Islet precursor cell (in vitro differentiated cells): ENCODE measurements around the gene CLEC11A.
"Not testable (repeated sequence)": the region's sequence is repeated elsewhere in the genome, so short reads cannot be mapped to it uniquely, and the experiment has no call there.

Experiments used
- DNase-seq: peaks from one replicate; pipeline ENCODE4 v3.0.0-alpha.2; 2018

CLEC11A gene

GRCh38 chr19:50723735-50724521 is 764 bp downstream of the CLEC11A start:
- no peak for DNase-seq

GRCh38 chr19:50724522-50725217 is 1.5 kb downstream of the CLEC11A start:
- DNase-seq = peak; percentile 100

GRCh38 chr19:50725218-50725910 is 2.2 kb downstream of the CLEC11A start:
- DNase-seq = no peak

GRCh38 chr19:50725911-50726230 is 2.7 kb downstream of the CLEC11A start:
- DNase-seq = no peak

GRCh38 chr19:50728084-50728737 is 5.0 kb downstream of the CLEC11A start:
- DNase-seq = peak; percentile 98

- DNase-seq = no peak
These were observed 6.7 kb downstream of the CLEC11A start for GRCh38 chr19:50729894-50730293.

- no peak for DNase-seq
These were observed 12.7 kb downstream of the CLEC11A start for GRCh38 chr19:50735869-50736268.

- DNase-seq = no peak
These were observed 13.2 kb downstream of the CLEC11A start for GRCh38 chr19:50736338-50736737.

GRCh38 chr19:50739132-50739913 is 16.2 kb downstream of the CLEC11A start:
- DNase-seq = no peak

GRCh38 chr19:50739914-50740426 is 16.8 kb downstream of the CLEC11A start:
- DNase-seq = no peak

- no peak for DNase-seq
These were observed 18.2 kb downstream of the CLEC11A start for GRCh38 chr19:50741179-50741933.

GRCh38 chr19:50743537-50743936 is 20.4 kb downstream of the CLEC11A start:
- no peak for DNase-seq

GRCh38 chr19:50745221-50745620 is 22.1 kb downstream of the CLEC11A start:
- no peak for DNase-seq

GRCh38 chr19:50747141-50747540 is 24.0 kb downstream of the CLEC11A start:
- DNase-seq = not testable (repeated sequence)

GRCh38 chr19:50749490-50749889 is 26.3 kb downstream of the CLEC11A start:
- no peak for DNase-seq

GRCh38 chr19:50750010-50750409 is 26.8 kb downstream of the CLEC11A start:
- no peak for DNase-seq

- DNase-seq = no peak
These were observed 30.7 kb downstream of the CLEC11A start for GRCh38 chr19:50753879-50754278.

GRCh38 chr19:50756244-50756643 is 33.1 kb downstream of the CLEC11A start:
- DNase-seq = not testable (repeated sequence)

GRCh38 chr19:50757624-50758023 is 34.5 kb downstream of the CLEC11A start:
- DNase-seq = not testable (repeated sequence)

- not testable (repeated sequence) for DNase-seq
These were observed 35.9 kb downstream of the CLEC11A start for GRCh38 chr19:50759076-50759475.

- DNase-seq = no peak
These were observed 36.7 kb downstream of the CLEC11A start for GRCh38 chr19:50759886-50760285.
